ENCODE measurements around the gene KLF12. TPM values are rescaled to one million over a fixed set of nuclear protein-coding genes. Genes with fewer than 3 reads are reported as not detected.

The KLF12 gene
- total and polyA plus RNA-seq, 2 donors (not counting 3 experiments of a cell fraction or from before 2014, with no cell fraction given), result 16.0 to 25.9 TPM

DNA sequence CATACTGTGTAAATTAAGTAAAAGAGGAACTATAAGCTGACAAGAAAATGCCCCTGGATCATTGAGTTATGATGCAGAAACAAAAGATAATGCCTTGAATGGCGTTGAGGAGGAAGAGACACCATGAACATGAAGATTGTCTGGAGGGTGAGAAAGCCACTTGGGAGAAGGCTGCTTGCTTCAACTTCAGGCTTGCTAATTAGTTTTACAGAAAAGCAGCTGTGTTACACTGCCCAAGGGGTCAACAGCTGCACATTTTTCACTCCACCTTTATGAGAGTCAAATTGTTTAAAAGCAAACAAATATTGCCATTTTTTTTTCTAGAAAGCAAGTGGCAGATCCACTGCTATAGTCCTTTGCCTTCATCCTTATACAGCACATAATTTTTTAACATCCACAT, 35.5 kb upstream of the KLF12 start:
- Histone ChIP-seq H3K79me2 (ENCODE audit: control insufficient read depth, insufficient read depth, low read length) (no peaks in the 10 kb centered on the region), H3K9ac (replicated peaks; ENCODE audit: extremely low read depth, insufficient read depth, low read length) (no peak overlapping the region), H3K4me1 (ENCODE audit: control insufficient read depth, extremely low read depth, insufficient read depth, low read length) (no peaks in the 10 kb centered on the region), H3K27me3 (ENCODE audit: control insufficient read depth in 2 of 2, insufficient read depth in 2 of 2, low read length in 2 of 2) (no peaks in the 10 kb centered on the region), H4K20me1 (replicated peaks; ENCODE audit: control insufficient read depth, extremely low read depth, insufficient read depth, low read length) (no peaks in the 10 kb centered on the region), H3K27ac (ENCODE audit: insufficient read depth, low read depth, low read length) (no peak overlapping the region), H3K9me3 (replicated peaks; ENCODE audit: control insufficient read depth, insufficient read depth, low read length) (no peaks in the 10 kb centered on the region), H2AFZ (ENCODE audit: low read depth, low read length) (no peak overlapping the region), H3K9me1 (replicated peaks; ENCODE audit: control insufficient read depth, extremely low read depth, insufficient read depth, low read length) (no peaks in the 10 kb centered on the region), H3K36me3 (ENCODE audit: control insufficient read depth in 2 of 2, extremely low read depth in 1 of 2, insufficient read depth in 2 of 2, low read length in 2 of 2) (no peaks in the 10 kb centered on the region), H3K4me2 (ENCODE audit: insufficient read depth, low read length) (no peak overlapping the region), H3K4me3 (replicated peaks in 1 of 3; ENCODE audit: insufficient read depth in 1 of 3, low read depth in 1 of 3, low read length in 3 of 3) (no peak overlapping the region)
- no TSS peak for BruUV-seq (replicated peaks)
- TF ChIP-seq POLR2A (IDR thresholded peaks at IDR 0.05; ENCODE audit: low read depth, low read length), result no peak
- TF ChIP-seq FOS (IDR thresholded peaks at IDR 0.05; ENCODE audit: borderline replicate concordance, insufficient read depth, low read length), result no peak
- no peak for TF ChIP-seq MYC (IDR thresholded peaks at IDR 0.05; ENCODE audit: low read depth, low read length)
- TF ChIP-seq, protein P1, sequence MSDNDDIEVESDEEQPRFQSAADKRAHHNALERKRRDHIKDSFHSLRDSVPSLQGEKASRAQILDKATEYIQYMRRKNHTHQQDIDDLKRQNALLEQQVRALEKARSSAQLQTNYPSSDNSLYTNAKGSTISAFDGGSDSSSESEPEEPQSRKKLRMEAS (IDR thresholded peaks at IDR 0.05; ENCODE audit: insufficient read depth, insufficient read length), result no peak
- TF ChIP-seq JUN (IDR thresholded peaks at IDR 0.05; ENCODE audit: borderline replicate concordance, insufficient read depth, insufficient read length, low read depth), result no peak
- no peak for TF ChIP-seq POLR2AphosphoS5 (IDR thresholded peaks at IDR 0.05; ENCODE audit: insufficient read depth, low read depth, low read length)
- TF ChIP-seq EZH2 (IDR thresholded peaks at IDR 0.05; ENCODE audit: borderline replicate concordance, low read depth, low read length, severe bottlenecking), result no peak
- TF ChIP-seq GATA2 (IDR thresholded peaks at IDR 0.05; ENCODE audit: insufficient read depth, insufficient read length, low read depth, low read length), result no peak
- TF ChIP-seq, protein P2, sequence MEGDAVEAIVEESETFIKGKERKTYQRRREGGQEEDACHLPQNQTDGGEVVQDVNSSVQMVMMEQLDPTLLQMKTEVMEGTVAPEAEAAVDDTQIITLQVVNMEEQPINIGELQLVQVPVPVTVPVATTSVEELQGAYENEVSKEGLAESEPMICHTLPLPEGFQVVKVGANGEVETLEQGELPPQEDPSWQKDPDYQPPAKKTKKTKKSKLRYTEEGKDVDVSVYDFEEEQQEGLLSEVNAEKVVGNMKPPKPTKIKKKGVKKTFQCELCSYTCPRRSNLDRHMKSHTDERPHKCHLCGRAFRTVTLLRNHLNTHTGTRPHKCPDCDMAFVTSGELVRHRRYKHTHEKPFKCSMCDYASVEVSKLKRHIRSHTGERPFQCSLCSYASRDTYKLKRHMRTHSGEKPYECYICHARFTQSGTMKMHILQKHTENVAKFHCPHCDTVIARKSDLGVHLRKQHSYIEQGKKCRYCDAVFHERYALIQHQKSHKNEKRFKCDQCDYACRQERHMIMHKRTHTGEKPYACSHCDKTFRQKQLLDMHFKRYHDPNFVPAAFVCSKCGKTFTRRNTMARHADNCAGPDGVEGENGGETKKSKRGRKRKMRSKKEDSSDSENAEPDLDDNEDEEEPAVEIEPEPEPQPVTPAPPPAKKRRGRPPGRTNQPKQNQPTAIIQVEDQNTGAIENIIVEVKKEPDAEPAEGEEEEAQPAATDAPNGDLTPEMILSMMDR (IDR thresholded peaks at IDR 0.05; ENCODE audit: extremely low read depth in 1 of 2, insufficient read depth in 1 of 2, low read depth in 1 of 2, low read length in 2 of 2), result no peak
- DNase-seq (ENCODE audit: low read depth, low spot score) (no peak), FAIRE-seq (no peak)
- intact Hi-C loops (cut with micrococcal nuclease), result no loop called here
- dilution Hi-C loops (cut with MboI; ENCODE audit: extremely low pct_ligation_motif_present, low sequenced_read_pairs), result no loop called here
- ChIA-PET CTCF (interaction anchor here (0.6 to 1.1 kb wide), 2 partner anchors 19 to 101 kb away, joined by 3 read pairs; no protein-coding TSS in a partner anchor), POLR2A (no interaction called here)

Data from endothelial cell of umbilical vein (primary cell).